GM23338 (cell line): ENCODE results near the gene PPCDC.

Experiments
- CREB1 ChIP-seq: fragments of 250-450 bp; sonication (Bioruptor Pico); IDR thresholded peaks from 2 replicates; pipeline ENCODE4 v1.5.0; 2020; ENCODE audit warnings: low read depth, mild to moderate bottlenecking, moderate library complexity
- CTCF ChIP-seq, 2 experiments: fragments of 200-600 bp in 1 of 2; sonication (generic) in 1 of 2; conservative IDR thresholded peaks; 2 replicates each; pipeline versions ENCODE4 v1.5.1 to v1.6.1; 2016 to 2017; ENCODE audit warnings: antibody characterized with exemption in 2 of 2, low read depth in 2 of 2, mild to moderate bottlenecking in 2 of 2, moderate library complexity in 1 of 2
- ETS1 ChIP-seq: IDR thresholded peaks from 2 replicates; pipeline ENCODE4 v1.6.1; 2016; ENCODE audit warnings: antibody characterized with exemption
- EZH2 ChIP-seq: fragments of 200-600 bp; sonication (generic); IDR thresholded peaks from one replicate; pipeline ENCODE4 v1.8.0; 2017; ENCODE audit warnings: antibody characterized with exemption, mild to moderate bottlenecking, low read depth; ENCODE audit not compliant: unreplicated experiment
- EZH2phosphoT487 ChIP-seq: fragments of 200-600 bp; sonication (generic); IDR thresholded peaks from one replicate; pipeline ENCODE4 v1.8.1; 2018; ENCODE audit warnings: antibody characterized with exemption; ENCODE audit not compliant: unreplicated experiment
- JUNB ChIP-seq: IDR thresholded peaks from one replicate; pipeline ENCODE4 v1.6.1; 2016; ENCODE audit warnings: antibody characterized with exemption; ENCODE audit not compliant: unreplicated experiment
- NANOG ChIP-seq: IDR thresholded peaks from 2 replicates; pipeline ENCODE4 v1.6.1; 2016; ENCODE audit warnings: antibody characterized with exemption, borderline replicate concordance
- POLR2AphosphoS5 ChIP-seq: IDR thresholded peaks from 2 replicates; pipeline ENCODE4 v1.6.1; 2016; ENCODE audit warnings: antibody characterized with exemption, low read depth
- REST ChIP-seq: IDR thresholded peaks from one replicate; pipeline ENCODE4 v1.6.1; 2018; ENCODE audit warnings: antibody characterized with exemption; ENCODE audit not compliant: unreplicated experiment
- STAT1 ChIP-seq: IDR thresholded peaks from one replicate; pipeline ENCODE4 v1.6.1; 2016; ENCODE audit warnings: antibody characterized with exemption; ENCODE audit not compliant: unreplicated experiment
- ZNF114 ChIP-seq: fragments of 250-450 bp; sonication (Bioruptor Pico); IDR thresholded peaks from 2 replicates; pipeline ENCODE4 v1.5.0; 2020; ENCODE audit warnings: mild to moderate bottlenecking, moderate library complexity
- ZNF331 ChIP-seq: fragments of 250-450 bp; sonication (Bioruptor Pico); IDR thresholded peaks from 2 replicates; pipeline ENCODE4 v1.5.0; 2020; ENCODE audit warnings: low read depth, mild to moderate bottlenecking, moderate library complexity
- ZNF462 ChIP-seq: fragments of 250-450 bp; sonication (Bioruptor Pico); IDR thresholded peaks from 2 replicates; pipeline ENCODE4 v1.5.0; 2020; ENCODE audit warnings: mild to moderate bottlenecking, moderate library complexity

- TF ChIP-seq CTCF (conservative IDR thresholded peaks at IDR 0.05; ENCODE audit: low read depth in 2 of 2) (no peak), NANOG (no peak), EZH2 (no peak), EZH2phosphoT487 (no peak), POLR2AphosphoS5 (no peak), REST (no peak), CREB1 (CRISPR knock-in tag) (no peak), ZNF331 (CRISPR knock-in tag) (no peak), ETS1 (no peak), ZNF114 (CRISPR knock-in tag) (no peak), JUNB (no peak), ZNF462 (CRISPR knock-in tag) (no peak), STAT1 (no peak)
Observed at GRCh38 chr15:75034615-75035014, 11.2 kb downstream of the PPCDC start.
